SK-N-SH (cell line): ENCODE data around the gene MRM3. TPM values are rescaled to one million over a fixed set of nuclear protein-coding genes. Genes with fewer than 3 reads are reported as not detected.

Experiments used
- CTCF ChIA-PET: fragments of 300-600, 350-600 bp; formaldehyde crosslinking; extraction: SDS; loops from one replicate; lab custom pipeline; 2021; lab: Yijun Ruan, JAX
- POLR2A ChIA-PET: fragments of 350-600 bp; sonication (Branson Sonifier 250); formaldehyde crosslinking; extraction: SDS; loops from one replicate; lab custom pipeline; 2020; ENCODE audit warnings: antibody characterized with exemption, inconsistent platforms; lab: Yijun Ruan, JAX
- DNase-seq: peaks from one replicate; pipeline ENCODE4 v3.0.0; 2012
- H2AFZ ChIP-seq: fragments of 200-600 bp; sonication (generic); 2 replicates; pipeline ENCODE4 v1.8.1; 2016; ENCODE audit warnings: antibody characterized with exemption, mild to moderate bottlenecking, low read depth
- H3F3A ChIP-seq: fragments of 200-600 bp; sonication (generic); replicated peaks from 2 replicates; pipeline ENCODE3; 2016; ENCODE audit warnings: antibody characterized with exemption, mild to moderate bottlenecking; ENCODE audit not compliant: insufficient read depth
- H3K27ac ChIP-seq, 2 experiments: fragments of 200-500 bp in 1 of 2; fragments of 200-600 bp in 1 of 2; sonication (Bioruptor generic) in 1 of 2; sonication (generic), shearing (Covaris generic) in 1 of 2; 2 replicates each; pipeline versions ENCODE4 v1.5.1 to v1.6.1; 2014 to 2016; ENCODE audit warnings: low read depth in 2 of 2, inconsistent platforms in 1 of 2, low read length in 1 of 2, mild to moderate bottlenecking in 1 of 2, mixed read lengths in 1 of 2
- H3K27me3 ChIP-seq: fragments of 200-600 bp; sonication (generic), shearing (Covaris generic); 2 replicates; pipeline ENCODE4 v1.6.1; 2016; ENCODE audit warnings: mixed run types; ENCODE audit not compliant: insufficient read depth
- H3K36me3 ChIP-seq, 2 experiments: fragments of 200-500 bp in 1 of 2; fragments of 200-600 bp in 1 of 2; sonication (Bioruptor generic) in 1 of 2; sonication (generic) in 1 of 2; replicated peaks in 1 of 2; 2 replicates each; pipeline versions ENCODE3 to v1.5.1; 2014 to 2016; ENCODE audit warnings: low read length in 1 of 2, mild to moderate bottlenecking in 1 of 2; ENCODE audit not compliant: insufficient read depth in 2 of 2, control insufficient read depth in 1 of 2
- H3K4me1 ChIP-seq, 2 experiments: fragments of 200-500 bp in 1 of 2; fragments of 200-600 bp in 1 of 2; sonication (Bioruptor generic) in 1 of 2; sonication (generic), shearing (Covaris generic) in 1 of 2; 2 replicates each; pipeline versions ENCODE4 v1.5.1 to v1.6.1; 2014 to 2016; ENCODE audit warnings: low read depth in 1 of 2, low read length in 1 of 2, mixed run types in 1 of 2; ENCODE audit not compliant: insufficient read depth in 2 of 2, control insufficient read depth in 1 of 2
- H3K4me2 ChIP-seq: fragments of 200-600 bp; sonication (generic), shearing (Covaris generic); 2 replicates; pipeline ENCODE4 v1.6.1; 2017; ENCODE audit warnings: mixed run types
- H3K4me3 ChIP-seq, 2 experiments: fragments of 200-500 bp in 1 of 2; fragments of 200-600 bp in 1 of 2; sonication (Bioruptor generic) in 1 of 2; sonication (generic), shearing (Covaris generic) in 1 of 2; 2 replicates each; pipeline versions ENCODE4 v1.5.1 to v1.8.1; 2014 to 2016; ENCODE audit warnings: low read depth in 2 of 2, inconsistent platforms in 1 of 2, low read length in 1 of 2, mild to moderate bottlenecking in 1 of 2, mixed read lengths in 1 of 2, moderate library complexity in 1 of 2
- H3K79me2 ChIP-seq: fragments of 200-600 bp; sonication (generic); 2 replicates; pipeline ENCODE4 v1.8.1; 2017; ENCODE audit warnings: mild to moderate bottlenecking; ENCODE audit not compliant: insufficient read depth
- H3K9ac ChIP-seq: fragments of 200-600 bp; sonication (generic); 2 replicates; pipeline ENCODE4 v1.6.1; 2017; ENCODE audit warnings: mixed run types
- H3K9me2 ChIP-seq: fragments of 200-600 bp; sonication (generic); 2 replicates; pipeline ENCODE4 v1.6.1; 2017; ENCODE audit warnings: mixed run types
- H3K9me3 ChIP-seq: fragments of 200-600 bp; sonication (generic); 2 replicates; pipeline ENCODE4 v1.6.1; 2017; ENCODE audit warnings: mixed run types, mild to moderate bottlenecking, moderate library complexity
- H4K20me1 ChIP-seq: fragments of 200-600 bp; sonication (generic); 2 replicates; pipeline ENCODE4 v1.6.1; 2017; ENCODE audit warnings: mild to moderate bottlenecking, mixed run types; ENCODE audit not compliant: insufficient read depth
- EP300 ChIP-seq, 2 experiments: IDR thresholded peaks; 2 replicates each; pipeline versions ENCODE4 v1.4.0 to v1.6.1; 2012; ENCODE audit warnings: borderline replicate concordance in 1 of 2, low read depth in 1 of 2, low read length in 1 of 2
- EZH2phosphoT487 ChIP-seq: fragments of 200-600 bp; sonication (generic); IDR thresholded peaks from 2 replicates; pipeline ENCODE4 v1.6.1; 2017; ENCODE audit warnings: low read depth, mixed run types, mild to moderate bottlenecking, antibody characterized with exemption, moderate library complexity, borderline replicate concordance
- JUND ChIP-seq: IDR thresholded peaks from 2 replicates; pipeline ENCODE4 v1.4.0; 2012
- RAD21 ChIP-seq: IDR thresholded peaks from 2 replicates; pipeline ENCODE4 v1.6.1; 2012; ENCODE audit warnings: mild to moderate bottlenecking, low read length
- RCOR1 ChIP-seq: fragments of 150-350 bp; IDR thresholded peaks from 2 replicates; pipeline ENCODE4 v1.6.1; 2017; ENCODE audit warnings: antibody characterized with exemption, low read length
- RFX5 ChIP-seq: IDR thresholded peaks from 2 replicates; pipeline ENCODE4 v1.6.1; 2012; ENCODE audit warnings: mild to moderate bottlenecking, improper control_type of control experiment, low read length
- RXRA ChIP-seq: IDR thresholded peaks from 2 replicates; pipeline ENCODE4 v1.4.0; 2012; ENCODE audit warnings: low read depth, mild to moderate bottlenecking, borderline replicate concordance
- WGBS: methylation state at CpG from one replicate; pipeline ENCODE4 v1.1.6; 2017; ENCODE audit warnings: low lambda C conversion rate; 5-methylcytosine and 5-hydroxymethylcytosine counted together
- polyA plus RNA-seq, 3 experiments: library from polyadenylated mRNA; depleted of rRNA; stranded (reverse); fragments of >200 nt; gene quantifications; 2 replicates each; pipeline ENCODE4 v1.2.3, GENCODE V29; 2012
- TF ChIP-seq, protein P1 (sequence below): IDR thresholded peaks from 2 replicates; pipeline ENCODE4 v1.4.0; 2012; ENCODE audit warnings: low read depth
- TF ChIP-seq, protein P2 (sequence below): fragments of 150-350 bp; IDR thresholded peaks from 2 replicates; pipeline ENCODE4 v1.6.1; 2017; ENCODE audit warnings: antibody characterized with exemption, low read length, low read depth, borderline replicate concordance

Gene MRM3
- polyA plus RNA-seq, 1 of the 3 experiments (the other 2 are of a cell fraction), result 16.4 TPM

DNA sequence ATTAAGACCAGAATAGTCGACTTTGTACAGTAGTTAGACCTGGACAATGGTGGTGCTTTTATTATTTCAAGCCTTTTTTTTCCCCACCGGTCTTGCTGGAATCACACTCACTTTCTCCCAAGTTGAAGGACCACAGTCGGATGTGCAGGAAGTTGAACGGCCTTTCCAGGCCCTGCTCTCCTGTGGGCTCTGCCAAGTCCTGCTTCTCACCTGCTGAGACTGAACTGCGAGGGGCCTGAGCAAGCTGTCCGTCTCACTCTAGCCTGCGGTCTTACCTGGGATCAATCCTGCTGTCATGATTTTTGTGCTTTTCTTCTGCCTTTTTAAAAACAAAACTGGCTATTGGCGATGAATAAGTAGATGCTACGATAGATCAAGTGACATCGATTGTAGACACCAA, 48.4 kb upstream of the MRM3 start:
- ChIA-PET CTCF (no interaction called here), POLR2A (interaction anchor here (0.9 to 1.0 kb wide), 2 partner anchors 18 to 263 kb away, joined by 3 to 5 read pairs; partner anchors contain the start of genes GEMIN4 and TIMM22)
- Histone ChIP-seq H3K9me3 (no peaks in the 10 kb centered on the region), H3K79me2 (peaks cover 48% of the 10 kb centered on the region), H3K36me3 (peaks cover 3 to 17% of the 10 kb centered on the region in 2 experiments), H3K4me1 (peaks cover 0 to 8% of the 10 kb centered on the region in 2 experiments; a peak in 1 of 4 replicates), H3F3A (peaks cover 8% of the 10 kb centered on the region), H3K27ac (no peak overlapping the region), H3K27me3 (no peaks in the 10 kb centered on the region), H3K4me2 (peak overlapping the region; percentile 84), H2AFZ (no peak overlapping the region), H4K20me1 (0 out of 2 replicates have a peak, but pooled peaks cover 3% of the 10 kb centered on the region), H3K4me3 (peak overlapping the region; percentile 68 to 85), H3K9me2 (no peaks in the 10 kb centered on the region), H3K9ac (peak overlapping the region; percentile 63)
- no peak for DNase-seq
- 75% methylated on average over 10 of the region's 10 CpGs for WGBS
- no peak for TF ChIP-seq EP300 (IDR thresholded peaks at IDR 0.05; ENCODE audit: borderline replicate concordance in 1 of 2, low read depth in 1 of 2, low read length in 1 of 2)

DNA sequence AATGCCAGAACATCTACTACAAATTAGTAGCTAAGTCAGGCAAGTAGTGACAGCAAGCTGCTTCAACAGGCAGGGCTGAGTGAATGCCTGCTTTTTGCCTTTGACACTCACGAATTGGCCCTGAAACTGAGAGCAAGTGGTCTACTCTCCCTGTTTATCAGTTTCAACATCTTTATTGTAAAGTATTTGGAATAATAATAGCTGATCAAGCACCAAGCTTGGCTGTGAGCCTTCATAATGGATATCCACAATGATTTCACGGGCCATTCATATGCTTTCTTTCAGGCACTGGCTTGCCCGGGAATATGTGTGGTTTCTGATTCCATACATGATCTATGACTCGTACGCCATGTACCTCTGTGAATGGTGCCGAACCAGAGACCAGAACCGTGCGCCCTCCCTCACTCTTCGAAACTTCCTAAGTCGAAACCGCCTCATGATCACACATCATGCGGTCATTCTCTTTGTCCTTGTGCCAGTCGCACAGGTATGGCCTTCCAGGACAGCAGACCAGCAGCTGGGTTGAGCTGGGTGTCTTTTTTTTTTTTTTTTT, 44.5 kb upstream of the MRM3 start:
- peaks cover 0 to 8% of the 10 kb centered on the region in 2 experiments; a peak in 1 of 4 replicates for H3K4me1 ChIP-seq
- H3K4me3 ChIP-seq, result no peak overlapping the region
- POLR2A ChIA-PET, result no interaction called here
- H3K27ac ChIP-seq, result no peak overlapping the region; a peak in 1 of 4 replicates
- H3K9me2 ChIP-seq, result no peaks in the 10 kb centered on the region
- no peak overlapping the region for H3K4me2 ChIP-seq
- no peak for TF ChIP-seq JUND
- TF ChIP-seq, protein P1, sequence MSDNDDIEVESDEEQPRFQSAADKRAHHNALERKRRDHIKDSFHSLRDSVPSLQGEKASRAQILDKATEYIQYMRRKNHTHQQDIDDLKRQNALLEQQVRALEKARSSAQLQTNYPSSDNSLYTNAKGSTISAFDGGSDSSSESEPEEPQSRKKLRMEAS, result no peak
- TF ChIP-seq, protein P2, sequence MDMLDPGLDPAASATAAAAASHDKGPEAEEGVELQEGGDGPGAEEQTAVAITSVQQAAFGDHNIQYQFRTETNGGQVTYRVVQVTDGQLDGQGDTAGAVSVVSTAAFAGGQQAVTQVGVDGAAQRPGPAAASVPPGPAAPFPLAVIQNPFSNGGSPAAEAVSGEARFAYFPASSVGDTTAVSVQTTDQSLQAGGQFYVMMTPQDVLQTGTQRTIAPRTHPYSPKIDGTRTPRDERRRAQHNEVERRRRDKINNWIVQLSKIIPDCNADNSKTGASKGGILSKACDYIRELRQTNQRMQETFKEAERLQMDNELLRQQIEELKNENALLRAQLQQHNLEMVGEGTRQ, result no peak
- no peak for TF ChIP-seq RFX5
- no peak for TF ChIP-seq RAD21
- no peak for TF ChIP-seq RCOR1
- H2AFZ ChIP-seq, result no peak overlapping the region
- peaks cover 48% of the 10 kb centered on the region for H3K79me2 ChIP-seq
- H3K36me3 ChIP-seq, result peaks cover 28 to 33% of the 10 kb centered on the region in 2 experiments
- 0 out of 2 replicates have a peak, but pooled peaks cover 3% of the 10 kb centered on the region for H4K20me1 ChIP-seq
- no peaks in the 10 kb centered on the region for H3K27me3 ChIP-seq
- no peaks in the 10 kb centered on the region for H3K9me3 ChIP-seq
- CTCF ChIA-PET, result interaction anchor here (1.2 to 1.5 kb wide), 3 partner anchors 14 to 325 kb away, joined by 3 to 6 read pairs (median 5); partner anchors contain the start of gene GEMIN4
- DNase-seq, result no peak
- peaks cover 2% of the 10 kb centered on the region for H3F3A ChIP-seq
- 94% methylated on average over 13 of the region's 13 CpGs for WGBS
- no peak overlapping the region for H3K9ac ChIP-seq

DNA sequence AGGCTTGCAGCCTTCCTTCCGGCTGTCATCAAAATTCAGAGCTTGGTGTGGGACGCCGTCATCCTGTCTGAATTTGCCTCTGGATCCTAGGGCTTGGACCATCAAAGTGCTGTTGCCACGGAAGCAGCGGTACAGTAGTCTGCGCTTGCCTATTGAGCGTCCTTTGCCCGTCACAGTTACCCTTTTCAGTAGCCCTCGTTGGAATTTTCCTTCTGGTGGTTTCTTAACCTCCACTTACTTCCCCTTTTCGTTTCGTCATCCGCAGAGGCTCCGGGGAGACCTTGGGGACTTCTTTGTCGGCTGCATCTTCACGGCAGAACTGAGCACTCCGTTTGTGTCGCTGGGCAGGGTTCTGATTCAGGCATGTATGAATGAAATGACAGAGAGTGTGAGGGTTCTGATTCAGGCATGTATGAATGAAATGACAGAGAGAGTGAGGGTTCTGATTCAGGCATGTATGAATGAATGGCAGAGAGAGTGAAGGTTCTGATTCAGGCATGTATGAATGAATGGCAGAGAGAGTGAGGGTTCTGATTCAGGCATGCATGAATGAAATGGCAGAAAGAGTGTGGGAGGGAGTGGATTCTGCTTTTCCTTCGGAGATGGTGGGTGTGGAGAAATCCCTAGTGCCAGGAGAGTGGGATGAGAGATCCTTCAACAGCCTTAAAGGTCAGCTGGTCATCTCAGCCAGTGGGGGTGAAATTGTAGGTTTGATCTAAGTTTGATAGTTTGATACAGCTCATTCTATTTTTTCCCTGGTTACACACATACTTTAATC, 41.7 kb upstream of the MRM3 start:
- DNase-seq, result no peak
- no peak overlapping the region for H2AFZ ChIP-seq
- H3K27me3 ChIP-seq, result no peaks in the 10 kb centered on the region
- H3K4me2 ChIP-seq, result no peak overlapping the region
- no peak for TF ChIP-seq EZH2phosphoT487
- no peak for TF ChIP-seq RXRA
- TF ChIP-seq, protein P2, result no peak
- TF ChIP-seq, all 33 proteins: peak for 0
- Histone ChIP-seq H3K27ac (no peak overlapping the region), H3K4me3 (no peak overlapping the region), H3F3A (peaks cover 2% of the 10 kb centered on the region), H3K9me3 (no peaks in the 10 kb centered on the region), H3K4me1 (no peaks in the 10 kb centered on the region), H3K36me3 (peaks cover 28 to 52% of the 10 kb centered on the region in 2 experiments), H3K9ac (no peak overlapping the region), H3K79me2 (peaks cover 34% of the 10 kb centered on the region; the same call in 1 of the 2 replicates), H4K20me1 (0 out of 2 replicates have a peak, but pooled peaks cover under 1% of the 10 kb centered on the region), H3K9me2 (no peaks in the 10 kb centered on the region)
- POLR2A ChIA-PET, result no interaction called here
- 95% methylated on average over 18 of the region's 18 CpGs for WGBS
- CTCF ChIA-PET, result interaction anchor here (2.0 kb wide), 1 partner anchor 10 kb away, joined by 8 read pairs; no protein-coding TSS in a partner anchor
